ENCODE measurements around the gene IL17RD.

GRCh38 chr3:57108684-57109083, 56.5 kb downstream of the IL17RD start:
- TF ChIP-seq POLR2AphosphoS5 (IDR thresholded peaks at IDR 0.05; ENCODE audit: insufficient read depth in 1 of 2, low read depth in 1 of 2) (no peak), CTCF (IDR thresholded peaks at IDR 0.05) (no peak)

Measured in vagina (tissue), 2 donors.